DND-41 (cell line): ENCODE data around the gene OVOL1.

Experiments
- CTCF ChIP-seq: IDR thresholded peaks from 2 replicates; pipeline ENCODE4 v1.5.1; 2012; ENCODE audit warnings: borderline replicate concordance, low read length, moderate library complexity, mild to moderate bottlenecking; ENCODE audit not compliant: poor library complexity, severe bottlenecking; ENCODE audit errors: extremely low read depth
- EZH2 ChIP-seq: IDR thresholded peaks from 3 replicates; pipeline ENCODE4 v1.6.1; 2012; ENCODE audit warnings: borderline replicate concordance, low read depth, mild to moderate bottlenecking, moderate library complexity, low read length, inconsistent platforms; ENCODE audit not compliant: severe bottlenecking

- TF ChIP-seq CTCF (no peak), EZH2 (no peak)
Observed at GRCh38 chr11:65802841-65803240, 16.0 kb downstream of the OVOL1 start.
